Psoas muscle (tissue), 7 donors: ENCODE results near the gene AP3B1. TPM values are rescaled to one million over a fixed set of nuclear protein-coding genes. Genes with fewer than 3 reads are reported as not detected.

Source experiments
- polyA plus RNA-seq, 3 donors: library from polyadenylated mRNA; stranded (reverse); fragments of 200-250 nt; gene quantifications; one replicate each; pipeline ENCODE4 v1.2.3, GENCODE V29; 2013
- total RNA-seq, 4 donors: library from RNA; stranded (reverse); fragmentation: NEBNext Ultra II Directional in 2 of 4; extraction: Animal tissue kit (Norgen Biotek cat#: 25700) in 2 of 4; gene quantifications; one replicate each; pipeline versions ENCODE4 v1.2.1 to v1.2.4, GENCODE V29; 2021 to 2023
- donor health status: healthy with polysubstance abuse.
- donor health status: DM: no; HTN: no; CAD: no; lungs with moderate emphysema.
- donor health status: Bipolar disorder and iron deficiency.
- donor health status: healthy.
- donor health status: DM: no; HTN: no; CAD: no.
- donor health status: DM: no; HTN: no; CAD: no.
- donor health status: DM: yes; HTN: yes; CAD: no.

The AP3B1 gene
- total and polyA plus RNA-seq, 7 donors: 12.4 to 24.4 (median 15.2) TPM

Other genes with a start within 250 kb of the AP3B1 start
- 10 to 100 TPM; 16.4 to 28.4 (median 22.6) TPM for gene SCAMP1, start 65.9 kb upstream of the AP3B1 start, total RNA-seq
- gene SCAMP1, start 65.9 kb upstream of the AP3B1 start, polyA plus RNA-seq: 10 to 100 TPM in 1 of 3 donors, 1 to 10 TPM in 2; 7.2 to 15.5 (median 8.7) TPM